HCT116 (cell line): Measurements from ENCODE around the gene ABTB2. TPM values are rescaled to one million over a fixed set of nuclear protein-coding genes. Genes with fewer than 3 reads are reported as not detected.

Source experiments
- ATAC-seq: fragments of 200-7000 bp; cut with Tn5 transposase; 2 replicates; pipeline ENCODE4 v1.9.1; 2020; ENCODE audit warnings: mild to moderate bottlenecking, moderate library complexity
- BruUV-seq: library from RNA; stranded (reverse); fragments of 400-500 nt; replicated peaks from 2 replicates; lab custom pipeline; 2021; lab: Mats Ljungman, UMichigan
- CTCF ChIA-PET: fragments of 300-600 bp; sonication (Branson Sonifier 250); formaldehyde crosslinking; loops from one replicate; lab custom pipeline; 2021; ENCODE audit warnings: antibody characterized with exemption; lab: Charles Lee
- POLR2A ChIA-PET: fragments of 300-600, 350-600 bp; sonication (Branson Sonifier 250); formaldehyde crosslinking; loops from one replicate; lab custom pipeline; 2021; ENCODE audit warnings: antibody characterized with exemption; lab: Charles Lee
- RAD21 ChIA-PET, 2 experiments: fragments of 300-600 bp; sonication (Branson Sonifier 250); formaldehyde crosslinking; loops; one replicate each; lab custom pipeline; 2023; ENCODE audit warnings: low total read pairs in 2 of 2; ENCODE audit not compliant: uncharacterized antibody in 2 of 2, unreplicated experiment in 2 of 2, low non-redundant PET in 1 of 2; lab: Charles Lee
- DNase-seq: peaks from one replicate; pipeline ENCODE4 v3.0.0-alpha.2; 2010; ENCODE audit warnings: low read depth, low spot score
- H2AFZ ChIP-seq: fragments of 200-600 bp; shearing (Covaris generic), sonication (generic); 2 replicates; pipeline ENCODE4 v1.6.1; 2017; ENCODE audit warnings: low read depth, mixed run types, mixed read lengths, antibody characterized with exemption, low read length; ENCODE audit not compliant: poor library complexity, severe bottlenecking
- H3K27ac ChIP-seq: 2 replicates; pipeline ENCODE4 v1.5.1; 2012; ENCODE audit warnings: low read depth, low read length
- H3K27me3 ChIP-seq: fragments of 200-600 bp; sonication (generic); 2 replicates; pipeline ENCODE4 v1.6.1; 2016; ENCODE audit warnings: mixed run types, low read length, mixed read lengths; ENCODE audit not compliant: insufficient read depth
- H3K36me3 ChIP-seq, 2 experiments: fragments of 200-500 bp in 1 of 2; fragments of 200-600 bp in 1 of 2; sonication (Bioruptor generic) in 1 of 2; sonication (generic) in 1 of 2; 2 replicates each; pipeline versions ENCODE4 v1.5.1 to v1.6.1; 2014 to 2016; ENCODE audit warnings: low read length in 2 of 2, inconsistent platforms in 1 of 2, mixed read lengths in 1 of 2, mixed run types in 1 of 2; ENCODE audit not compliant: insufficient read depth in 2 of 2, control insufficient read depth in 1 of 2
- H3K4me1 ChIP-seq, 2 experiments: fragments of 200-600 bp in 1 of 2; sonication (generic) in 1 of 2; 2 replicates each; pipeline versions ENCODE4 v1.5.1 to v1.6.1; 2012 to 2017; ENCODE audit warnings: low read length in 2 of 2, inconsistent platforms in 1 of 2, mild to moderate bottlenecking in 1 of 2, mixed read lengths in 1 of 2, mixed run types in 1 of 2, moderate library complexity in 1 of 2; ENCODE audit not compliant: insufficient read depth in 2 of 2, control insufficient read depth in 1 of 2
- H3K4me2 ChIP-seq: fragments of 200-600 bp; sonication (generic); 2 replicates; pipeline ENCODE4 v1.6.1; 2017; ENCODE audit warnings: mixed run types, low read length, mixed read lengths
- H3K4me3 ChIP-seq, 2 experiments: fragments of 200-600 bp in 1 of 2; sonication (generic) in 1 of 2; replicated peaks in 1 of 2; 2 replicates each; pipeline ENCODE4 v1.5.1; 2011 to 2016; ENCODE audit warnings: low read length in 2 of 2, control low read depth in 1 of 2, low read depth in 1 of 2, mild to moderate bottlenecking in 1 of 2, mixed read lengths in 1 of 2, mixed run types in 1 of 2
- H3K79me2 ChIP-seq: fragments of 200-600 bp; sonication (generic); 2 replicates; pipeline ENCODE4 v1.6.1; 2017; ENCODE audit warnings: mild to moderate bottlenecking, mixed run types, low read length, moderate library complexity, mixed read lengths; ENCODE audit not compliant: insufficient read depth
- H3K9ac ChIP-seq: fragments of 200-600 bp; sonication (generic); 2 replicates; pipeline ENCODE4 v1.6.1; 2016; ENCODE audit warnings: low read length, mixed read lengths
- H3K9me2 ChIP-seq: fragments of 200-600 bp; sonication (generic), shearing (Covaris generic); 2 replicates; pipeline ENCODE4 v1.6.1; 2017; ENCODE audit warnings: mixed run types, mild to moderate bottlenecking, moderate library complexity; ENCODE audit not compliant: insufficient read depth
- H3K9me3 ChIP-seq, 2 experiments: fragments of 200-500 bp in 1 of 2; fragments of 200-600 bp in 1 of 2; sonication (Bioruptor generic) in 1 of 2; sonication (generic) in 1 of 2; 2 replicates each; pipeline ENCODE4 v1.6.1; 2014 to 2017; ENCODE audit warnings: low read length in 2 of 2, mixed read lengths in 2 of 2, inconsistent platforms in 1 of 2, low read depth in 1 of 2, mild to moderate bottlenecking in 1 of 2, mixed run types in 1 of 2, moderate library complexity in 1 of 2; ENCODE audit not compliant: control insufficient read depth in 1 of 2, insufficient read depth in 1 of 2
- H4K20me1 ChIP-seq: fragments of 200-600 bp; sonication (generic), shearing (Covaris generic); 2 replicates; pipeline ENCODE4 v1.6.1; 2017; ENCODE audit warnings: mixed run types, mild to moderate bottlenecking, moderate library complexity; ENCODE audit not compliant: insufficient read depth
- ATF3 ChIP-seq: IDR thresholded peaks from 2 replicates; pipeline ENCODE4 v1.6.1; 2012
- CBX3 ChIP-seq: IDR thresholded peaks from 2 replicates; pipeline ENCODE4 v1.6.1; 2012; ENCODE audit warnings: low read depth
- EGR1 ChIP-seq: IDR thresholded peaks from 2 replicates; pipeline ENCODE4 v1.6.1; 2012; ENCODE audit warnings: low read depth
- ELF1 ChIP-seq: IDR thresholded peaks from 2 replicates; pipeline ENCODE4 v1.6.1; 2012; ENCODE audit warnings: low read depth, borderline replicate concordance
- EZH2 ChIP-seq: fragments of 200-600 bp; sonication (generic); IDR thresholded peaks from 2 replicates; pipeline ENCODE4 v1.6.1; 2017; ENCODE audit warnings: antibody characterized with exemption, mixed run types
- MAX ChIP-seq: IDR thresholded peaks from 2 replicates; pipeline ENCODE4 v1.6.1; 2012
- POLR2A ChIP-seq: IDR thresholded peaks from 2 replicates; pipeline ENCODE4 v1.7.0; 2011; ENCODE audit warnings: borderline replicate concordance; ENCODE audit not compliant: insufficient read depth, insufficient read length; ENCODE audit errors: extremely low read depth
- RAD21 ChIP-seq: IDR thresholded peaks from 2 replicates; pipeline ENCODE4 v1.6.1; 2012; ENCODE audit warnings: low read depth, mild to moderate bottlenecking
- REST ChIP-seq: IDR thresholded peaks from 2 replicates; pipeline ENCODE4 v1.6.1; 2012; ENCODE audit warnings: low read depth
- SRF ChIP-seq: IDR thresholded peaks from 2 replicates; pipeline ENCODE4 v1.6.1; 2012; ENCODE audit warnings: low read depth
- YY1 ChIP-seq: IDR thresholded peaks from 2 replicates; pipeline ENCODE4 v1.6.1; 2011; ENCODE audit warnings: low read length, low read depth, moderate library complexity, mild to moderate bottlenecking; ENCODE audit not compliant: insufficient replicate concordance; ENCODE audit errors: extremely low read depth
- ZBTB33 ChIP-seq: IDR thresholded peaks from 2 replicates; pipeline ENCODE4 v1.6.1; 2011; ENCODE audit warnings: mild to moderate bottlenecking, low read length, moderate library complexity; ENCODE audit not compliant: insufficient replicate concordance; ENCODE audit errors: extremely low read depth
- ZNF274 ChIP-seq: fragments of 200-500 bp; sonication (Bioruptor generic); IDR thresholded peaks from 2 replicates; pipeline ENCODE4 v1.6.1; 2014; ENCODE audit warnings: mild to moderate bottlenecking, low read depth, low read length, inconsistent platforms
- intact Hi-C: fragments of 100-400 bp; cut with micrococcal nuclease; formaldehyde crosslinking; loops from 2 replicates; pipeline ENCODE4 v1.10.0; 2022
- total RNA-seq: library from RNA; stranded (reverse); gene quantifications from one replicate; pipeline ENCODE4 v1.2.1, GENCODE V29; 2021; ENCODE audit not compliant: unreplicated experiment

Gene ABTB2
- total RNA-seq, 1 experiment from 2014 or later = 6.8 TPM

- no peak for TF ChIP-seq SRF
- TF ChIP-seq, all 23 proteins: peak for 0
Observed at GRCh38 chr11:34314176-34314575, 43.6 kb downstream of the ABTB2 start (continued).

- H2AFZ ChIP-seq = no peak overlapping the region
- H3K9ac ChIP-seq = no peak overlapping the region
- no peak overlapping the region for H3K4me2 ChIP-seq
- no peak for TF ChIP-seq SRF
- no peak for TF ChIP-seq CBX3
- no peak for TF ChIP-seq MAX
- TF ChIP-seq EZH2 = no peak
- no peak for TF ChIP-seq ELF1
- no peak; the same call in 1 of the 2 replicates for ATAC-seq
- H3K4me1 ChIP-seq = peaks cover 15 to 29% of the 10 kb centered on the region in 2 experiments
- H3K27ac ChIP-seq = no peak overlapping the region
- H3K36me3 ChIP-seq = no peaks in the 10 kb centered on the region
- H3K4me3 ChIP-seq = no peak overlapping the region
- H3K9me2 ChIP-seq = no peaks in the 10 kb centered on the region
- H3K9me3 ChIP-seq = no peaks in the 10 kb centered on the region
- DNase-seq = no peak
- no peaks in the 10 kb centered on the region for H3K27me3 ChIP-seq
- intact Hi-C loops = no loop called here
- ChIA-PET RAD21 (no interaction called here), CTCF (no interaction called here), POLR2A (no interaction called here)
- H3K79me2 ChIP-seq = no peaks in the 10 kb centered on the region
- no TSS peak for BruUV-seq
- H4K20me1 ChIP-seq = no peaks in the 10 kb centered on the region
Observed at GRCh38 chr11:34313099-34313517, 44.7 kb downstream of the ABTB2 start.

- DNase-seq (no peak), ATAC-seq (no peak)
- no TSS peak for BruUV-seq
- Histone ChIP-seq H3K4me1 (peaks cover 14 to 35% of the 10 kb centered on the region in 2 experiments), H3K4me2 (no peak overlapping the region), H4K20me1 (no peaks in the 10 kb centered on the region), H3K36me3 (no peaks in the 10 kb centered on the region), H3K9ac (no peak overlapping the region), H3K27ac (no peak overlapping the region), H2AFZ (no peak overlapping the region), H3K79me2 (no peaks in the 10 kb centered on the region), H3K4me3 (no peak overlapping the region), H3K27me3 (no peaks in the 10 kb centered on the region), H3K9me3 (no peaks in the 10 kb centered on the region), H3K9me2 (no peaks in the 10 kb centered on the region)
- intact Hi-C loops = no loop called here
- CTCF ChIA-PET = no interaction called here
- RAD21 ChIA-PET = no interaction called here
- POLR2A ChIA-PET = no interaction called here
- no peak for TF ChIP-seq REST
- no peak for TF ChIP-seq ZNF274
- TF ChIP-seq POLR2A = no peak
- TF ChIP-seq RAD21 = no peak
- no peak for TF ChIP-seq ELF1
- no peak for TF ChIP-seq CBX3
- TF ChIP-seq ZBTB33 = no peak
- TF ChIP-seq EGR1 = no peak
- TF ChIP-seq YY1 = no peak
- no peak for TF ChIP-seq ATF3
Observed at GRCh38 chr11:34311126-34311525, 46.7 kb downstream of the ABTB2 start.
